ENCODE measurements around the gene KIR2DL4. TPM values are rescaled to one million over a fixed set of nuclear protein-coding genes. Genes with fewer than 3 reads are reported as not detected.
"Not testable (repeated sequence)": the region's sequence is repeated elsewhere in the genome, so short reads cannot be mapped to it uniquely, and the experiment has no call there.

KIR2DL4 gene
- polyA plus RNA-seq, 3 donors = not detected

GRCh38 chr19:54855241-54855640 lies 51.8 kb downstream of the KIR2DL4 start:
- WGBS, 3 donors = 24 to 50% (median 41%) methylated on average over 1 of the region's 1 CpG
- not testable (repeated sequence) for H3K27ac ChIP-seq (ENCODE audit: low read depth, low read length)

DNA sequence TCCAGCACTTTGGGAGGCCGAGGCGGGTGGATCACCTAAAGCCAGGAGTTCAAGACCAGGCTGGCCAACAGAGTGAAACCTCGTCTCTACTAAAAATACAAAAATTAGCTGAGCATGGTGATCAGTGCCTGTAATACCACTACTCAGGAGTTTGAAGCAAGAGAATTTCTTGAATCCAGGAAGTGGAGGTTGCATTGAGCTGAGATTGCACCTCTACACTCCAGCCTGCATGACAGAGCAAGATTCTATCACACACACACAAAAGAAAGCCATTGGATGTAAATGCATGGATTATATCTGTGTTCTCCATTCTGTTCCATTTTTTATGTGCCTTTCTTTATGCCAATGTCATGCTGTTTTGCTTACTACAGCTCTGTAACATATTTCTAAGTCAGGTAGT lies 55.1 kb downstream of the KIR2DL4 start:
- H3K27ac ChIP-seq (ENCODE audit: low read depth, low read length) = not testable (repeated sequence)
- 41 to 96% (median 86%) methylated on average over 3 of the region's 3 CpGs for WGBS, 3 donors

- WGBS, 3 donors = 60 to 66% (median 64%) methylated on average over 7 of the region's 7 CpGs
Observed at GRCh38 chr19:54859421-54859820, 56.0 kb downstream of the KIR2DL4 start.

DNA sequence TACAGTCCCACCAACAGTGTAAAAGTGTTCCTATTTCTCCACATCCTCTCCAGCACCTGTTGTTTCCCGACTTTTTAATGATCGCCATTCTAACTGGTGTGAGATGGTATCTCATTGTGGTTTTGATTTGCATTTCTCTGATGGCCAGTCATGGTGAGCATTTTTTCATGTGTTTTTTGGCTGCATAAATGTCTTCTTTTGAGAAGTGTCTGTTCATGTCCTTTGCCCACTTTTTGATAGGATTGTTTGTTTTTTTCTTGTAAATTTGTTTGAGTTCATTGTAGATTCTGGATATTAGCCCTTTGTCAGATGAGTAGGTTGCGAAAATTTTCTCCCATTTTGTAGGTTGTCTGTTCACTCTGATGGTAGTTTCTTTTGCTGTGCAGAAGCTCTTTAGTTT lies 60.0 kb downstream of the KIR2DL4 start:
- whole genome bisulfite sequencing, 3 donors = 86% methylated on average over 1 of the region's 3 CpGs; no CpG with 5 or more reads in 2 of the 3 donors
- not testable (repeated sequence) for H3K27ac ChIP-seq (ENCODE audit: low read depth, low read length)

More at GRCh38 chr19:54859421-54859820, 56.0 kb downstream of the KIR2DL4 start:
- not testable (repeated sequence) for H3K27ac ChIP-seq (ENCODE audit: low read depth, low read length)

Other genes with a start within 250 kb of the KIR2DL4 start
- 1 to 10 TPM in 2 of 3 donors, under 1 TPM in 1; 0.68 to 7.9 (median 6.6) TPM for gene LILRA2, start 229.8 kb upstream of the KIR2DL4 start, polyA plus RNA-seq
- 1 to 10 TPM in 2 of 3 donors, under 1 TPM in 1; 0.31 to 2.1 (median 1.3) TPM for gene LILRA1, start 210.0 kb upstream of the KIR2DL4 start, polyA plus RNA-seq
- 1 to 10 TPM; 1.3 to 6.1 (median 1.5) TPM for gene LILRB1, start 173.1 kb upstream of the KIR2DL4 start, polyA plus RNA-seq
- gene LILRB4, start 140.6 kb upstream of the KIR2DL4 start, polyA plus RNA-seq = 1 to 10 TPM; 1.3 to 8.3 (median 5.8) TPM
- not detected for gene KIR3DL3, start 79.2 kb upstream of the KIR2DL4 start, polyA plus RNA-seq
- gene KIR2DL3, start 65.1 kb upstream of the KIR2DL4 start, polyA plus RNA-seq = under 1 TPM in 1 of 3 donors, not detected in 2; 0.04 TPM
- not detected for gene KIR2DL1, start 33.8 kb upstream of the KIR2DL4 start, polyA plus RNA-seq
- not detected for gene KIR3DL1, start 12.9 kb downstream of the KIR2DL4 start, polyA plus RNA-seq
- gene KIR2DS4, start 29.1 kb downstream of the KIR2DL4 start, polyA plus RNA-seq = not detected
- under 1 TPM in 1 of 3 donors, not detected in 2; 0.06 TPM for gene KIR3DL2, start 46.8 kb downstream of the KIR2DL4 start, polyA plus RNA-seq
- 10 to 100 TPM in 1 of 3 donors, 1 to 10 TPM in 1, under 1 TPM in 1; 0.26 to 10.1 (median 7.5) TPM for gene FCAR, start 70.6 kb downstream of the KIR2DL4 start, polyA plus RNA-seq
- gene NCR1, start 102.5 kb downstream of the KIR2DL4 start, polyA plus RNA-seq = under 1 TPM in 2 of 3 donors, not detected in 1; 0.07 to 0.16 TPM
- gene NLRP7, start 143.9 kb downstream of the KIR2DL4 start, polyA plus RNA-seq = not detected
- 1 to 10 TPM in 2 of 3 donors, not detected in 1; 1.4 to 2.4 TPM for gene NLRP2, start 162.8 kb downstream of the KIR2DL4 start, polyA plus RNA-seq
- under 1 TPM in 2 of 3 donors, not detected in 1; 0.21 to 0.30 TPM for gene GP6, start 234.7 kb downstream of the KIR2DL4 start, polyA plus RNA-seq